ENCODE data around the gene NUP37.
"Not testable (repeated sequence)": the region's sequence is repeated elsewhere in the genome, so short reads cannot be mapped to it uniquely, and the experiment has no call there.

NUP37 gene

DNA sequence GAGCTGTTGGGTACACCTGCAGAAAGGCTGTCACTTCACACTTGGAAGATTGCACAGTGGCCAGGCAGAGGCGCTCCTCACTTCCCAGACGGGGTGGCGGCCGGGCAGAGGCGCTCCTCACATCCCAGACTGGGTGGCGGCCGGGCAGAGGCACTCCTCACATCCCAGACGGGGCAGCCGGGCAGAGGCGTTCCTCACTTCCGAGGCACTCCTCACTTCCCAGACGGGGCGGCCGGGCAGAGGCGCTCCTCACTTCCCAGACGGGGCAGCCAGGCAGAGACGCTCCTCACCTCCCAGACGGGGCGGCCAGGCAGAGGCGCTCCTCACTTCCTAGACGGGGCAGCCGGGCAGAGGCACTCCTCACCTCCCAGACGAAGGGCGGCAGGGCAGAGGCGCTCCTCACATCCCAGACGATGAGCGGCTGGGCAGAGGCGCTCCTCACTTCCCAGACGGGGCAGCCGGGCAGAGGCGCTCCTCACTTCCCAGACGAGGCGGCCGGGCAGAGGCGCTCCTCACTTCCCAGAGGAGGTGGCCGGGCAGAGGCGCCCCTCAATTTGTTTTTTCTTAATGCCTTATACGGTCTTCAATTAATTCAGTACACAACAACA, 30.6 kb downstream of the NUP37 start:
- not testable (repeated sequence) for DNase-seq

DNA sequence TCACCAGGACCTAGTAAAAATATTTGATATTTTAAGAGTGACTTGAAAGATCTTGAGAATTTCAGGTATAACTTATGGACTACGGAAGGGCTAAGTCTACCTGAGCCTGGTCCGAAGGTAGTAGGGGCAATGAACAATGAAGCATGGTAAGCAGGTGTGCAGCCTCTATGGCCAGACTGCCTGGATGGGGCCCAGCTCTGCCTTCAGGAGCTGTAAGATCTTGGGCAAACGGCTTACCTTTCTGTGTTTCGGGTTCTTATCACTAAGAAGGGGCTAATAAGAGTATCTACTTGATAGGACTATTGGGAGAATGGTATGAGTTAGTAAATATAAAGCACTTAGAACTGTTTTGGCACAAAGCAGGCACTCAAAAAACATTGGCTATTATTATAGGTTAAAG, 39.1 kb downstream of the NUP37 start:
- DNase-seq: no peak

DNA sequence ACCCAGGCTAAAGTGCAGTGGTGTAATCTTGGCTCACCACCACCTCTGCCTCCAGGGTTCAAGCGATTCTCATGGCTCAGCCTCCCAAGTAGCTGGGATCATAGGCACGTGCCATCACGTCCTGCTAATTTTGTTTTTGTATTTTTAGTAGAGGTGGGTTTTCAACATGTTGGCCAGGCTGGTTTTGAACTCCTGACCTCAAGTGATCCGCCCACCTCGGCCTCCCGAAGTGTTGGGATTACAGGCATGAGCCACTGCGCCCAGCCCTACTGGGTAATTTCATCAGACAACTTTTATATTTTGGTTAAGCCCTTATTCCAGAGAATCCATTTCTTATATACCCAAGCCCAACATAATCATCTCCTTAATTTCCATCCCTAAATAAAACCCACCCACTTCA, 47.8 kb downstream of the NUP37 start:
- not testable (repeated sequence) for DNase-seq

DNA sequence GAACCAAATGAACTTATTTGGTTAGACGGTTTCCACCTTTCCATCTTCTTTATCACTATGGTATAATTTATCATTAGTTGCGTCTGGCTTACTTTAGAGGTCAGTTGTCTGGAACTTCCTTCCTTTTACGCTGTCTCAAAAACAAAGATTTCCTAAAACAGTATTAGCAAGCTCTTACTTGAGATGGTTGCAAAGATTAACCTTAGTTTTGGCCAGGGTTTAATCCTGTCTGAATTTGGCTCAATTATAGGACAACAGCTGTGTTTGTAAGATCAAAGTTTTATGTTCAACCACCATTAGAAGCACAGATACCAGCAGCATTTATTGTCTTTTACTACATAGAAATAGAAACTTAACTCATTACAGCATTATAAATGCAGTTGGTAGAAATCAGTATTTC, 50.2 kb downstream of the NUP37 start:
- no peak for DNase-seq

DNA sequence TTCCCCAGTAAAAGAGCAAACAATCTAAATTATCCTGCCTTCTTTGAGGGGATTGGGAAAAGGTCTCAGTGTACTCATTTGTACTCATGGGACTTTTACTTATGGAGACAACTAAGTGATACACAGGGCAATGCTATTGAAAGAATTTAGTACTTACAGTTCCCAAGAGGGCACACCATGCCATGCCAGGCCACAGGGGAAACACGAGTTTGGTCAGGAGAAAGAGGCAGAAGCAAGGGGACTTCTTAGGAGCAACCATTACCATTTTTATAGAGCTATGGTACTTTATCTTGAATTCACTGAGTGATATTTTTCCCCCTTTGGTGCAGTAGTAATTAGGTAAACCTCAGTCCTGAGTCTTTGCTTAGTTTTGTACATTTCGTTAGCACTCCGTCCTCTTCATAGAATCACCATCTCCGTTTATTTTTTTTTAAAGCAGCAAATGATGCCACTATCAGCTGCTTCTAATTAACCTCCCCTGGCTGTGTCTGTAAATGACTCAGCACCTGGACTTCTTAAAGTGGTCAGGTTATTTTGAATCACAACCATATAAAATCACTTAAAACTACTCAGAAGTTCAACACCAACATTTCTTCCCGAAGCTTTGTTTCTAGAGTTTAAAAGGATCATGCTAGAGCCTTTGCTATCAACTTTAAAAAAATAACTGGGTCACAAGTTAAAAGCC, 52.2 kb downstream of the NUP37 start:
- DNase-seq: no peak

- no peak for DNase-seq
Observed at GRCh38 chr12:102064476-102064875, 55.4 kb downstream of the NUP37 start.

GRCh38 chr12:102063069-102063468, 56.8 kb downstream of the NUP37 start:
- DNase-seq: peak; percentile 7 to 15

GRCh38 chr12:102062419-102062806, 57.5 kb downstream of the NUP37 start:
- no peak for DNase-seq

DNA sequence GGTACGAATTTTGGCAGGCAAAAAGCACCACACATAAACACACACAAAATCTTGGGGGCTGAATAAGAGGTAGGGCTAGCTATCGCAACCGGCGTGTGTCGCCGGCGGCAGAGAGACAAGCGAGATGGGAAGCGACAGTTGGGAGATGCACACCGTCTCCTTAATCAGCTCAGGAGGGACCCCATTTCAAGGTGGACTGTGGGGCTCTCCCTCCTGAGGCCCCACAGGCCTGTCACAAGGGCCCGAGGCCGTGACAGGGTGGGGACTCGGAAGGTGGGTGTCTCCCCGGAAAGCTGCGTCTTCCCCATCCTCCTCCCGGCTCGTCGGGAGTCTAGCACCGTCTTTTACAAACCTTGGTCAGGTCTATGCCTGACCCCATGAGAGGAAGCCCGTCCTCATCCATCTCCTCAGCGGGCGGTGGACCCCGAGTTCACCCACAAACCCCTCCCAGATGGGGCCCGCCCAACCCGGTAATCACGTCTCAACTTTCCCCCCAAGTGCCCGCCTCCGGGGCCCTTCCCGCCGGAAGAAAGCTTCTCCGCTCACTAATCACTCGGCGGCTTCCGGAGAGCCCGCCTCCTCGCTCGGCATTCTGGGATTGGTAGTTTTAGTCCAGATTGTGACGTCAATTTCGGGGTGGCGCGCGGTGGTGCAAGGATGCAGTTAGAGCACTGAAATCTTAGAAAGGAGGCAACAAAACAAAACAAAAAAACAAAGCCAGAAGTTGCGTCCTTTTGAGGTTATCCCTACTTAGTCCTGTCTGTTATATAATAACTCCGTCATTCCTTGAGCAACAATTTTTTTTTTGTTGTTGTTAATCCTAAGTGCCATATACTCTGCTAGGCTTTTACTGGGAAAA, 58.1 kb downstream of the NUP37 start, which contains the start of gene WASHC3:
Gene WASHC3, minus strand, starts transcription at position 432 of the 859 bp plus-strand sequence. Its CDS starts 29 bp downstream, at position 403.
- peak; percentile 86 to 95 for DNase-seq

DNA sequence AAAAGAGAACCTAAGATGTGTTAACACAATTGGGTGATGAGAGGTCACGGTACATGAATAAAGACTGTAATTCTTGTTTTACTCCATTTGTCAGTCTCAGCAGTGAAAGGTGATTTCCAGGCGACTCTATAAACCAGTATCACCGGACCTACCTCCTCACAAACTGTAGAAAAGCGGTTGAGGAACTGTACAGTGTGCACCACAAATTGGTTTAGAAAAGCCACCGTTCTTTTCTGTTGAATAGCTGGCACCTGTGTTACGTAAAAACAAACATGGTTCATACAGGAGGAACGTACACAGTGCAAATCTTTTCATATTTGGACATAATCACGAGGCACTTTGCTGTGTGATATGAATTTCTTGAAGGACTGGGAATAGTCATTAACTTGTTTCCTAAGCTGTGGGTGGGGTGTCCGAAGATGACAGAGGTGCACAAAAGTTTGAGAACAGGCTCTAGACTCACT, 58.8 kb downstream of the NUP37 start:
- DNase-seq: no peak

- DNase-seq: no peak
Observed at GRCh38 chr12:102059343-102059742, 60.6 kb downstream of the NUP37 start.

DNA sequence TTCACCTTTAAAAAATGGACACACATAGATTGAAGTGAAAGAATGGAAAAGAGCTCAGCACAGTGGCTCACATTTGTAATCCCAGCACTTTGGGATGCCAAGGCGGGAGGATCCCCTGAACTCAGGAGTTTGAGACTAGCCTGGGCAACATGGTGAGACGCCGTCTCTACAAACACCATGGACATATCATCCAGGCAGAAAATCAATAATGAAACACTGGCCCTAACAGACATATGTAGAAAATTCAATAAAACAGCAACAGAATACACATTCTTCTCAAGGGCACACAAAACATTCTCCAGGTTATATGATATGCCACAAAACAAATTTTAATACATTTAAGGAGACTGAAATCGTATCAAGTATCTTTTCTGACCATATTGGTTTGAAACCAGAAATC, 65.6 kb downstream of the NUP37 start:
- no peak for DNase-seq

GRCh38 chr12:102053062-102053349, 66.9 kb downstream of the NUP37 start:
- DNase-seq: no peak

DNA sequence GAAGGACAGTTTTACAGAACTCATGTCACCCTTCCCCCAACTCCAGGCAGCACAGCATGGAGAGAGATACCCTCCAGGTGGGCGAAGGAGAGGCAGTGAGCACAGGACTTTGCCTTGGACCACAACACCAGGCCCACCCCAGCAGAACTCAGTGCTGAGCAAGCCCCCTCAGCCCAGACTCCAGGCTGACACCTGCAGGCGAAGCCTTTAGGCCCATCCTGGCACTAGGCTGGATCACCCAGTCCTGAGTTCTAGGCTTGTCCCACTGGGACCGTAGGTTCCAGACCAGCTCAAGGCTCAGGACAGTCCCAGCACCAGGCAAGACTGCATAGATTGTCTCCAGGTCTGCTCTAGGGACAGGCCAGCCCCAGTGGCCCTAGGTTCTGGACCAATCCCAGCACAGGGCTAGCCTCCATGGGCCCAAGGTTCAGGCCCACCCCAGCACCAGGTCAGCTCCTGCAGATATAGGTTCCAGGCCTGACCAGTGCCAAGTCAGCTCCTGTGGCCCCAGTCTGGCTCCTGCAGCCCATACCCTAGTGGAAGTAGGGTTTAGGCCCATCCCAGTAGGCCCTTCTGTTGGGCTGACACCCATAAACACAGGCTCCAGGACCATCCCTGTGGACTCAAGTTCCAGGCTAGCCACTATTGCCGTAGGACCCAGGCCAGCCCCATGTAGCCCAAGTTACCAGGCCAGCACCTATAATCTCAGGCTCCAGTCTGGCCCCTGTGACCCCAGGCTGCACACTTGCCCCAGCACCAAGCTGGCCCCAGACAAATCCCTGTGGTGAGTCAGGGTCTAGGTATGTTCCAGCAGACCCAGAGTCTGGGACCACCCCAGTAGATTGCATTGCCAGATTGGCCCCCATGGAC, 67.5 kb downstream of the NUP37 start:
- no peak for DNase-seq

GRCh38 chr12:102051431-102051965, 68.4 kb downstream of the NUP37 start:
- no peak for DNase-seq

DNA sequence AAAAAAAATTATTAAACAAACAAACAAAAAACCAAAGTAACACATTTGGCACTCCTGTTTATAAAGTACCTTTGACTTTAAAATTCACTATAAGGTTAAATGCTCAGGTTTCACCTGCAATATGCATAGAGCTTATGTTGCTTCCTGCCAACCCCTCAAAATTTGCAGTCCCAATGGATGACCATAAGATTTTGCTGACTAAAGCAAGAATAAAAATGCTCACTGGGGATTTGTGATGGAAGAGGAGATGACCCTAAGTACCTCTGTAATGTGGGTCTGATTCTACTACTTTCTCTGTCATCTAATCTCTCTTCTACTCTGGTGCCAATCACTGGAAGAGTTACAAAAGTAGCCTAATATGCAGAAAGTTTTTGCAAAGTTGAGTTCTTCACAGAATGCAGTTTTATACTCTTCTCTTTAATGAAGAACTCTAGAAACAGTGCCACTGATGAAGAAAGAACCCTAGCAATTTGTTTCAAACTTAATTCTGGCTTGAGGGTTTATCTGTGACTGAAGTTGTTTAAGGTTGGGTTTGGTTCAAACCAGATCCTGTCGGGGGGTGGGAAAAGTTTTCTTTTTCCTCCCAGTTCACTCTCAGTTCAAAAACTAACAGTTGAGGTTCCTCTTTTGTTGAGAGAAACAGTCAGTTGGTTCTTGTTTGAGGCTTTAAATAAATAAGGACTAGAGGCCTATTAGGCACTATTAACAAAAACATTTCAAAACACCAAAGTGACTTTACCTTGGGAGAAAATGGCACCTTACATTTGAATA, 69.1 kb downstream of the NUP37 start:
- DNase-seq: no peak

DNA sequence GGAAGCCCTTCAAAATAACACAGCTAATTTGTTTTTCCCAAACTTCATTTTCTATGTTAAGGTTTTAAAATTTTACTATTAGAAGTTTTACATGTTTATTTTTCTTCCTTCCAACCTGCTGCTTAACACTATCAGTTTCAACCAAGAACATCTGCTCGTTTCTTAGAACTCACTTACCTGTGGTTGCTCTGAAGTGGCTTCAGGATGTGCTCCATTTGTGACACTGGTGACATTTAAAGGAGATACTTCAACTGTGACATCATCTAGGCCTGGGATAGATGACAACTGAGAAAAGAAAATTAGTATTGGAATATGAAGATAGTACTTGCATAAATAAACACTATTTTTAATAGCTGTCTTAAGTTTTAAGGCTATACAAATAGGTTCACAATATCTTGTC, 76.0 kb downstream of the NUP37 start:
- DNase-seq: no peak

GRCh38 chr12:102033991-102034745, 85.7 kb downstream of the NUP37 start:
- no peak for DNase-seq

DNA sequence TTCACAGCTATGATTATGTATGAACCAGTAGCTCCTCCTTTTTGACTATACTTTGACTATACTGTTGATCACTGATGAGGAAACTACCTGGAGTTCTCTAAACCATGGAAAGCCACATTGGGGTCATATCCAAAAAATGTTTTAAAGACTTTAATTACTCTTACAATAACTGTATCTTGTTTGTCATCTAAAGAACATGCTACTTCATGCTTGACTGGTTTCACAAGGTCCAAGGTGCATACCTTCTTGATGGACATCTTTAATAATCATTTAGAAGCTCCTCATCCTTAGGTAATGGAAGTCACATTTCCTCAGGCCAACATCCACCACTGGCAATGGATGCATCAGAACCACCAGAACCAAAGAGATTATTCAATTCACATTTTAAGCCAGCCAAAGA, 88.1 kb downstream of the NUP37 start:
- no peak for DNase-seq

DNA sequence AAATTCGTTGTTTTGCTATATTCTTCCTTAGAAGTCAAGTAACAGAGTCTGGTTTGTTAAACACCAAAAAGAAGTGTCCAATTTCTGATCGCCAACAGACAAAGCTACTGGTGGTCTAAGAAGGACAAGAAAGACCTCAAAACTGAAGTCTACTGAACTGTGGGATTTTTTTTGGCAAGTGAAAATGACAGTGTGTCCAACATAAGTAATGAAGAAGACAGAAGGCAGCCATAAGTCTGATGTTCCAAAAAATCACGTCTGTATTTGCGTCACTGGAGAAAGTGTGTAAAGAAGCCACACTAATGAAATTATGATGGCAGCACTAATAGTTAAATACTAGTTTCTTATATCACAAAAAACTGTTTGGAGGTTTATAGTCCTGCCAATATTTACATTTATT, 90.8 kb downstream of the NUP37 start:
- DNase-seq: no peak

- DNase-seq: no peak
Observed at GRCh38 chr12:102026728-102027127, 93.2 kb downstream of the NUP37 start.
